HCT116 (cell line): Measurements from ENCODE around the gene PIMREG.

Source experiments
- EZH2 ChIP-seq: fragments of 200-600 bp; sonication (generic); IDR thresholded peaks from 2 replicates; pipeline ENCODE4 v1.6.1; 2017; ENCODE audit warnings: antibody characterized with exemption, mixed run types
- EZH2phosphoT487 ChIP-seq: fragments of 200-600 bp; IDR thresholded peaks from 2 replicates; pipeline ENCODE4 v1.6.1; 2018; ENCODE audit warnings: antibody characterized with exemption, borderline replicate concordance
- POLR2A ChIP-seq: IDR thresholded peaks from 2 replicates; pipeline ENCODE4 v1.7.0; 2011; ENCODE audit warnings: borderline replicate concordance; ENCODE audit not compliant: insufficient read depth, insufficient read length; ENCODE audit errors: extremely low read depth
- POLR2AphosphoS5 ChIP-seq: IDR thresholded peaks from 2 replicates; pipeline ENCODE4 v1.6.1; 2011; ENCODE audit warnings: mild to moderate bottlenecking, low read depth, low read length, moderate library complexity
- SP1 ChIP-seq: IDR thresholded peaks from 2 replicates; pipeline ENCODE4 v1.6.1; 2012; ENCODE audit warnings: low read depth
- YY1 ChIP-seq: IDR thresholded peaks from 2 replicates; pipeline ENCODE4 v1.6.1; 2011; ENCODE audit warnings: low read length, low read depth, moderate library complexity, mild to moderate bottlenecking; ENCODE audit not compliant: insufficient replicate concordance; ENCODE audit errors: extremely low read depth
- ZFX ChIP-seq: fragments of 450-650 bp; IDR thresholded peaks from 2 replicates; pipeline ENCODE4 v1.6.1; 2017
- TF ChIP-seq, protein P1 (sequence below), 3 experiments: fragments of 200-600 bp in 1 of 3; sonication (generic) in 1 of 3; IDR thresholded peaks in 2 of 3; conservative IDR thresholded peaks in 1 of 3; 2 replicates each; pipeline ENCODE4 v1.5.1; 2012 to 2017; ENCODE audit warnings: low read depth in 2 of 3, low read length in 2 of 3, antibody characterized with exemption in 1 of 3, borderline replicate concordance in 1 of 3, control low read depth in 1 of 3, mild to moderate bottlenecking in 1 of 3, mixed read lengths in 1 of 3, mixed run types in 1 of 3, moderate library complexity in 1 of 3; ENCODE audit not compliant: insufficient read depth in 1 of 3

DNA sequence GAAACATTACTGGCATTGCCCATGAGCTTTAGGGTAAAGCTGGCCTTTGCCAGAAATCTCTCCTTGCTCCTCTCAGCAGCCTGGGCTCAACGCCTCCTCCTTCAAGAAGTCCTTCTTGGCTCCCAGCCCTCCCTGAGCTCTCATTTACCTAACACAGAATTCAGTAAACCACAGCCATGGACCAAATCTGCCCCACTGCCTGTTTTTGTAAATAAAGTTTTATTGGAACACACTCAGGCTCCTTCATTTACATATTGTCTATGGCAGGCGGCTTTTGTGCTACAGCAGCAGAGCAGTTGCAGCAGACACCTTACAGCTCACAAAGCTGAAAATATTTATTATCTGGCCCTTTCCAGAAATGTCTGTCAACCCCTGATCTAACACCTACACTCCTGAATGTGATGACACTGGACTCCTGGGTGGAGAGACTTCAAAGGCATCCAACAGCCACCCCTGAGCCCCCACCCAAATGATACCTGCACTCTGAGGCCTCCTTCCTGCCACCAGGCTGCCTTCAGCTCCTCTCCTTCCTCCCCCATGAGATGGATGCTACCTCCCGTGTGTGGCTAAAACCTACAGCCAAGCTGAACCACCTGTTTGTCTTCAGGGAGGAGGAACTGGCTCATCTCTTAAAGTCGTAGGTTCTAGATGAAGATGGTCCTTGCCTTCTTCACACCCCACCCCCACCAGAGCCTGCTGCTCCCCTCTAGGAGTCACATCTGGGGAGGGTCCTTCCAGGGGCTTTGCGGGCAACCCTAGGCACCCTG, 41.6 kb downstream of the PIMREG start:
- TF ChIP-seq POLR2A (no peak), EZH2 (no peak), ZFX (no peak), SP1 (no peak), POLR2AphosphoS5 (no peak), YY1 (no peak), EZH2phosphoT487 (no peak)
- TF ChIP-seq, protein P1, sequence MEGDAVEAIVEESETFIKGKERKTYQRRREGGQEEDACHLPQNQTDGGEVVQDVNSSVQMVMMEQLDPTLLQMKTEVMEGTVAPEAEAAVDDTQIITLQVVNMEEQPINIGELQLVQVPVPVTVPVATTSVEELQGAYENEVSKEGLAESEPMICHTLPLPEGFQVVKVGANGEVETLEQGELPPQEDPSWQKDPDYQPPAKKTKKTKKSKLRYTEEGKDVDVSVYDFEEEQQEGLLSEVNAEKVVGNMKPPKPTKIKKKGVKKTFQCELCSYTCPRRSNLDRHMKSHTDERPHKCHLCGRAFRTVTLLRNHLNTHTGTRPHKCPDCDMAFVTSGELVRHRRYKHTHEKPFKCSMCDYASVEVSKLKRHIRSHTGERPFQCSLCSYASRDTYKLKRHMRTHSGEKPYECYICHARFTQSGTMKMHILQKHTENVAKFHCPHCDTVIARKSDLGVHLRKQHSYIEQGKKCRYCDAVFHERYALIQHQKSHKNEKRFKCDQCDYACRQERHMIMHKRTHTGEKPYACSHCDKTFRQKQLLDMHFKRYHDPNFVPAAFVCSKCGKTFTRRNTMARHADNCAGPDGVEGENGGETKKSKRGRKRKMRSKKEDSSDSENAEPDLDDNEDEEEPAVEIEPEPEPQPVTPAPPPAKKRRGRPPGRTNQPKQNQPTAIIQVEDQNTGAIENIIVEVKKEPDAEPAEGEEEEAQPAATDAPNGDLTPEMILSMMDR (IDR thresholded peaks at IDR 0.05 in 2 of 3, conservative IDR thresholded peaks at IDR 0.05 in 1 of 3; ENCODE audit: borderline replicate concordance in 1 of 3, insufficient read depth in 1 of 3, low read depth in 2 of 3, low read length in 2 of 3), result no peak
